Liver (tissue), 9 donors: ENCODE results near the gene CDH3. TPM values are rescaled to one million over a fixed set of nuclear protein-coding genes. Genes with fewer than 3 reads are reported as not detected.
"Not testable (repeated sequence)": the region's sequence is repeated elsewhere in the genome, so short reads cannot be mapped to it uniquely, and the experiment has no call there.

Experiments
- DNase-seq: peaks from one replicate; pipeline ENCODE4 v3.0.0-alpha.2; 2017; ENCODE audit warnings: low spot score
- H3K27ac ChIP-seq, 2 donors: one replicate each; pipeline ENCODE4 v1.7.0; 2013; ENCODE audit warnings: inconsistent platforms in 2 of 2, low read length in 2 of 2, control low read depth in 1 of 2, low read depth in 1 of 2, mild to moderate bottlenecking in 1 of 2
- H3K27me3 ChIP-seq, 4 donors: one replicate each; pipeline versions ENCODE4 v1.6.1 to v1.7.0; 2013; ENCODE audit warnings: low read length in 3 of 4, inconsistent platforms in 1 of 4, mild to moderate bottlenecking in 1 of 4, moderate library complexity in 1 of 4; ENCODE audit not compliant: control insufficient read depth in 4 of 4, insufficient read depth in 4 of 4
- H3K36me3 ChIP-seq, 4 donors: one replicate each; pipeline versions ENCODE4 v1.6.1 to v1.7.0; 2013; ENCODE audit warnings: low read length in 3 of 4, mild to moderate bottlenecking in 3 of 4, low read depth in 1 of 4, moderate library complexity in 1 of 4; ENCODE audit not compliant: control insufficient read depth in 4 of 4, insufficient read depth in 3 of 4
- H3K4me1 ChIP-seq, 4 donors: one replicate each; pipeline versions ENCODE4 v1.6.1 to v1.7.0; 2013; ENCODE audit warnings: low read length in 3 of 4, mild to moderate bottlenecking in 3 of 4, moderate library complexity in 1 of 4; ENCODE audit not compliant: control insufficient read depth in 4 of 4, insufficient read depth in 4 of 4
- H3K4me3 ChIP-seq, 3 donors: one replicate each; pipeline versions ENCODE4 v1.6.1 to v1.7.0; 2013; ENCODE audit warnings: low read length in 3 of 3, control low read depth in 1 of 3, low read depth in 1 of 3, mild to moderate bottlenecking in 1 of 3
- H3K9ac ChIP-seq, 2 donors: one replicate each; pipeline ENCODE4 v1.7.0; 2013; ENCODE audit warnings: low read length in 2 of 2, mild to moderate bottlenecking in 2 of 2, moderate library complexity in 2 of 2, control low read depth in 1 of 2, low read depth in 1 of 2
- H3K9me3 ChIP-seq, 4 donors: one replicate each; pipeline versions ENCODE4 v1.6.1 to v1.7.0; 2013; ENCODE audit warnings: low read length in 3 of 4; ENCODE audit not compliant: control insufficient read depth in 4 of 4
- EGR1 ChIP-seq, 2 donors: IDR thresholded peaks; 2 replicates each; pipeline ENCODE4 v1.6.1; 2016 to 2018; ENCODE audit warnings: antibody characterized with exemption in 2 of 2, low read depth in 2 of 2
- FOXA1 ChIP-seq: IDR thresholded peaks from 2 replicates; pipeline ENCODE4 v1.6.1; 2016; ENCODE audit warnings: antibody characterized with exemption
- FOXA2 ChIP-seq: IDR thresholded peaks from 2 replicates; pipeline ENCODE4 v1.6.1; 2016; ENCODE audit warnings: antibody characterized with exemption
- GABPA ChIP-seq, 2 donors: IDR thresholded peaks in 1 of 2; conservative IDR thresholded peaks in 1 of 2; 2 replicates each; pipeline ENCODE4 v1.6.1; 2016; ENCODE audit warnings: antibody characterized with exemption in 2 of 2, mild to moderate bottlenecking in 1 of 2, moderate library complexity in 1 of 2
- HNF4A ChIP-seq, 2 donors: conservative IDR thresholded peaks; 2 replicates each; pipeline ENCODE4 v1.6.1; 2016; ENCODE audit warnings: antibody characterized with exemption in 2 of 2, mild to moderate bottlenecking in 2 of 2
- HNF4G ChIP-seq: IDR thresholded peaks from 2 replicates; pipeline ENCODE4 v1.6.1; 2016; ENCODE audit warnings: antibody characterized with exemption
- JUND ChIP-seq, 2 donors: IDR thresholded peaks; 2 replicates each; pipeline ENCODE4 v1.6.1; 2016; ENCODE audit warnings: antibody characterized with exemption in 2 of 2
- NR2F2 ChIP-seq: IDR thresholded peaks from 2 replicates; pipeline ENCODE4 v1.6.1; 2016; ENCODE audit warnings: antibody characterized with exemption
- RAD21 ChIP-seq, 2 donors: IDR thresholded peaks; 2 replicates each; pipeline ENCODE4 v1.6.1; 2016; ENCODE audit warnings: antibody characterized with exemption in 2 of 2, mild to moderate bottlenecking in 2 of 2
- RXRA ChIP-seq, 2 donors: IDR thresholded peaks; 2 replicates each; pipeline ENCODE4 v1.6.1; 2017 to 2018; ENCODE audit warnings: antibody characterized with exemption in 2 of 2, mild to moderate bottlenecking in 1 of 2
- TAF1 ChIP-seq: conservative IDR thresholded peaks from 2 replicates; pipeline ENCODE4 v1.6.1; 2016; ENCODE audit warnings: antibody characterized with exemption, mild to moderate bottlenecking
- YY1 ChIP-seq: IDR thresholded peaks from 2 replicates; pipeline ENCODE4 v1.6.1; 2016; ENCODE audit warnings: antibody characterized with exemption, mild to moderate bottlenecking
- WGBS: extraction: QIAGEN DNeasy Blood & Tissue Kit; methylation state at CpG from one replicate; pipeline ENCODE4 v1.1.7; 2013; 5-methylcytosine and 5-hydroxymethylcytosine counted together
- polyA plus RNA-seq, 2 donors: library from polyadenylated mRNA; stranded (reverse) in 1 of 2; unstranded in 1 of 2; fragments of 200-250 nt in 1 of 2; fragments of >200 nt in 1 of 2; fragmentation: Nextera tagmentation in 1 of 2; extraction: Ambion mirVana in 1 of 2; gene quantifications; one replicate each; pipeline versions ENCODE4 v1.2.1 to v1.2.3, GENCODE V29; 2013 to 2015
- total RNA-seq, 2 donors: library from RNA; depleted of rRNA; stranded (reverse); fragments of >200 nt; gene quantifications; one replicate each; pipeline ENCODE4 v1.2.3, GENCODE V29; 2014
- TF ChIP-seq, protein P1 (sequence below): IDR thresholded peaks from 2 replicates; pipeline ENCODE4 v1.6.1; 2016; ENCODE audit warnings: antibody characterized with exemption, mild to moderate bottlenecking
- TF ChIP-seq, protein P2 (sequence below): IDR thresholded peaks from 2 replicates; pipeline ENCODE4 v1.6.1; 2016; ENCODE audit warnings: antibody characterized with exemption
- TF ChIP-seq, protein P3 (sequence below): IDR thresholded peaks from 2 replicates; pipeline ENCODE4 v1.6.1; 2016; ENCODE audit warnings: antibody characterized with exemption
- TF ChIP-seq, protein P4 (sequence below): fragments of 150-350 bp; IDR thresholded peaks from 2 replicates; pipeline ENCODE4 v1.5.1; 2017; ENCODE audit warnings: improper control_type of control experiment, low read depth, low read length; ENCODE audit not compliant: missing input control
- TF ChIP-seq, protein P5 (sequence below): IDR thresholded peaks from 2 replicates; pipeline ENCODE4 v1.6.1; 2016; ENCODE audit warnings: antibody characterized with exemption
- donor health status: healthy.
- donor health status: healthy.
- donor health status: healthy.
- donor health status: healthy.
- donor health status: healthy.

The CDH3 gene
- total and polyA plus RNA-seq, 4 donors = 0.08 to 0.19 TPM; not detected in 2

DNA sequence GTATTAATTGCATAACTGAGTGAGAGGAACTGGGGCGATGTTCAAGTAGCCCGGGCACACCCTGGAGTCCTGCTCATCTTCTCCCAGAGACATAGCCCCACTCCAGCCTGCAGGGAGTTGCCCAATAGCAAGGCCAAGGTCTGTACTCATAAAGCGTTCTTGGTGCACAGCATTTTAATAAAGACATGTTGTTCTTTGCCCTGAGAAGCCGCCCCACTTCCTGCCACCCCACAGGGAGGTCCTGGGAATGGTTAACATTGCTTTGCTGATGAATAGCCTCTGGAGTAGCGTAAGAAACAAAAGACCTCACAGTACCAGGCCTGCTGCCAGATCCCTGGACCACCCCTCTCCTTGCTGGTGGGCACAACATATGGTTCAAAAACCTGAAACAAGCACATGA lies 70.4 kb downstream of the CDH3 start:
- no peaks in the 10 kb centered on the region for H3K9me3 ChIP-seq
- no peaks in the 10 kb centered on the region for H3K27me3 ChIP-seq
- 66% methylated on average over 5 of the region's 5 CpGs for WGBS
- H3K36me3 ChIP-seq = no peaks in the 10 kb centered on the region
- DNase-seq = no peak
- H3K4me3 ChIP-seq = no peak overlapping the region
- H3K9ac ChIP-seq = no peak overlapping the region
- TF ChIP-seq GABPA (IDR thresholded peaks at IDR 0.05 in 1 of 2, conservative IDR thresholded peaks at IDR 0.05 in 1 of 2) = no peak
- no peak for TF ChIP-seq HNF4A (conservative IDR thresholded peaks at IDR 0.05)
- TF ChIP-seq EGR1 (IDR thresholded peaks at IDR 0.05; ENCODE audit: low read depth in 2 of 2) = no peak
- no peak for TF ChIP-seq FOXA1
- TF ChIP-seq JUND (IDR thresholded peaks at IDR 0.05) = no peak
- TF ChIP-seq, protein P1, sequence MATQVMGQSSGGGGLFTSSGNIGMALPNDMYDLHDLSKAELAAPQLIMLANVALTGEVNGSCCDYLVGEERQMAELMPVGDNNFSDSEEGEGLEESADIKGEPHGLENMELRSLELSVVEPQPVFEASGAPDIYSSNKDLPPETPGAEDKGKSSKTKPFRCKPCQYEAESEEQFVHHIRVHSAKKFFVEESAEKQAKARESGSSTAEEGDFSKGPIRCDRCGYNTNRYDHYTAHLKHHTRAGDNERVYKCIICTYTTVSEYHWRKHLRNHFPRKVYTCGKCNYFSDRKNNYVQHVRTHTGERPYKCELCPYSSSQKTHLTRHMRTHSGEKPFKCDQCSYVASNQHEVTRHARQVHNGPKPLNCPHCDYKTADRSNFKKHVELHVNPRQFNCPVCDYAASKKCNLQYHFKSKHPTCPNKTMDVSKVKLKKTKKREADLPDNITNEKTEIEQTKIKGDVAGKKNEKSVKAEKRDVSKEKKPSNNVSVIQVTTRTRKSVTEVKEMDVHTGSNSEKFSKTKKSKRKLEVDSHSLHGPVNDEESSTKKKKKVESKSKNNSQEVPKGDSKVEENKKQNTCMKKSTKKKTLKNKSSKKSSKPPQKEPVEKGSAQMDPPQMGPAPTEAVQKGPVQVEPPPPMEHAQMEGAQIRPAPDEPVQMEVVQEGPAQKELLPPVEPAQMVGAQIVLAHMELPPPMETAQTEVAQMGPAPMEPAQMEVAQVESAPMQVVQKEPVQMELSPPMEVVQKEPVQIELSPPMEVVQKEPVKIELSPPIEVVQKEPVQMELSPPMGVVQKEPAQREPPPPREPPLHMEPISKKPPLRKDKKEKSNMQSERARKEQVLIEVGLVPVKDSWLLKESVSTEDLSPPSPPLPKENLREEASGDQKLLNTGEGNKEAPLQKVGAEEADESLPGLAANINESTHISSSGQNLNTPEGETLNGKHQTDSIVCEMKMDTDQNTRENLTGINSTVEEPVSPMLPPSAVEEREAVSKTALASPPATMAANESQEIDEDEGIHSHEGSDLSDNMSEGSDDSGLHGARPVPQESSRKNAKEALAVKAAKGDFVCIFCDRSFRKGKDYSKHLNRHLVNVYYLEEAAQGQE = no peak
- TF ChIP-seq HNF4G = no peak
- TF ChIP-seq YY1 = no peak
- TF ChIP-seq, protein P2, sequence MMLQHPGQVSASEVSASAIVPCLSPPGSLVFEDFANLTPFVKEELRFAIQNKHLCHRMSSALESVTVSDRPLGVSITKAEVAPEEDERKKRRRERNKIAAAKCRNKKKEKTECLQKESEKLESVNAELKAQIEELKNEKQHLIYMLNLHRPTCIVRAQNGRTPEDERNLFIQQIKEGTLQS = no peak
- no peak for TF ChIP-seq NR2F2
- no peak for TF ChIP-seq RXRA (IDR thresholded peaks at IDR 0.05)
- TF ChIP-seq FOXA2 = no peak
- TF ChIP-seq, protein P3, sequence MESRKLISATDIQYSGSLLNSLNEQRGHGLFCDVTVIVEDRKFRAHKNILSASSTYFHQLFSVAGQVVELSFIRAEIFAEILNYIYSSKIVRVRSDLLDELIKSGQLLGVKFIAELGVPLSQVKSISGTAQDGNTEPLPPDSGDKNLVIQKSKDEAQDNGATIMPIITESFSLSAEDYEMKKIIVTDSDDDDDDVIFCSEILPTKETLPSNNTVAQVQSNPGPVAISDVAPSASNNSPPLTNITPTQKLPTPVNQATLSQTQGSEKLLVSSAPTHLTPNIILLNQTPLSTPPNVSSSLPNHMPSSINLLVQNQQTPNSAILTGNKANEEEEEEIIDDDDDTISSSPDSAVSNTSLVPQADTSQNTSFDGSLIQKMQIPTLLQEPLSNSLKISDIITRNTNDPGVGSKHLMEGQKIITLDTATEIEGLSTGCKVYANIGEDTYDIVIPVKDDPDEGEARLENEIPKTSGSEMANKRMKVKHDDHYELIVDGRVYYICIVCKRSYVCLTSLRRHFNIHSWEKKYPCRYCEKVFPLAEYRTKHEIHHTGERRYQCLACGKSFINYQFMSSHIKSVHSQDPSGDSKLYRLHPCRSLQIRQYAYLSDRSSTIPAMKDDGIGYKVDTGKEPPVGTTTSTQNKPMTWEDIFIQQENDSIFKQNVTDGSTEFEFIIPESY = no peak
- no peak for TF ChIP-seq RAD21 (IDR thresholded peaks at IDR 0.05)
- TF ChIP-seq, protein P4, sequence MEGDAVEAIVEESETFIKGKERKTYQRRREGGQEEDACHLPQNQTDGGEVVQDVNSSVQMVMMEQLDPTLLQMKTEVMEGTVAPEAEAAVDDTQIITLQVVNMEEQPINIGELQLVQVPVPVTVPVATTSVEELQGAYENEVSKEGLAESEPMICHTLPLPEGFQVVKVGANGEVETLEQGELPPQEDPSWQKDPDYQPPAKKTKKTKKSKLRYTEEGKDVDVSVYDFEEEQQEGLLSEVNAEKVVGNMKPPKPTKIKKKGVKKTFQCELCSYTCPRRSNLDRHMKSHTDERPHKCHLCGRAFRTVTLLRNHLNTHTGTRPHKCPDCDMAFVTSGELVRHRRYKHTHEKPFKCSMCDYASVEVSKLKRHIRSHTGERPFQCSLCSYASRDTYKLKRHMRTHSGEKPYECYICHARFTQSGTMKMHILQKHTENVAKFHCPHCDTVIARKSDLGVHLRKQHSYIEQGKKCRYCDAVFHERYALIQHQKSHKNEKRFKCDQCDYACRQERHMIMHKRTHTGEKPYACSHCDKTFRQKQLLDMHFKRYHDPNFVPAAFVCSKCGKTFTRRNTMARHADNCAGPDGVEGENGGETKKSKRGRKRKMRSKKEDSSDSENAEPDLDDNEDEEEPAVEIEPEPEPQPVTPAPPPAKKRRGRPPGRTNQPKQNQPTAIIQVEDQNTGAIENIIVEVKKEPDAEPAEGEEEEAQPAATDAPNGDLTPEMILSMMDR = no peak
- TF ChIP-seq, protein P5, sequence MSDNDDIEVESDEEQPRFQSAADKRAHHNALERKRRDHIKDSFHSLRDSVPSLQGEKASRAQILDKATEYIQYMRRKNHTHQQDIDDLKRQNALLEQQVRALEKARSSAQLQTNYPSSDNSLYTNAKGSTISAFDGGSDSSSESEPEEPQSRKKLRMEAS = no peak
- TF ChIP-seq TAF1 = no peak
- H3K27ac ChIP-seq = no peak overlapping the region
- H3K4me1 ChIP-seq = peaks cover 0 to 4% (median 0%) of the 10 kb centered on the region in 4 donors

DNA sequence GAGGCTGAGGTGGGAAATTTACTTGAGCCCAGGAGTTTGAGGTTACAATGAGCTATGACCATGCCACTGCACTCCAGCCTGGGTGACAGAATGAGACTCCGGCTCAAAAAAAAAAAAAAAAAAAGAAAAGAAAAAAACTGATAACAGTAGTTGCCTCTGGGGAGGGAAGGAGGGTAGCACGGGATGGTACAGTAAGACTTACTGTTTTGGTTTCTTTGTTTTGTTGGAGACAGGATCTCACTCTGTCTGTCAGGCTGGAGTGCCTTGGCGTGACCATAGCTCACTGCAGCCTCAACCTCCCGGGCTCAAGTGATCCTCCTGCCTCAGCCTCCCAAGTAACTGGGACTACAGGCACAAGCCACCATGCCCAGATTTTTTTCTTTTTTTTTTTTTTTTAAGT lies 71.4 kb downstream of the CDH3 start:
- not testable (repeated sequence) for H3K27me3 ChIP-seq, H3K9ac ChIP-seq, H3K27ac ChIP-seq, DNase-seq, H3K9me3 ChIP-seq, H3K4me1 ChIP-seq, H3K4me3 ChIP-seq, H3K36me3 ChIP-seq
- WGBS = 94% methylated on average over 4 of the region's 4 CpGs
